Caki2 (cell line): Measurements from ENCODE around the gene EIF5A. TPM values are rescaled to one million over a fixed set of nuclear protein-coding genes. Genes with fewer than 3 reads are reported as not detected.

Source experiments
- total RNA-seq: library from RNA; depleted of rRNA; stranded (reverse); fragments of >200 nt; shearing (Covaris generic); gene quantifications from 2 replicates; pipeline ENCODE4 v1.2.3, GENCODE V29; 2014; ENCODE audit warnings: low replicate concordance; rRNA removed

Gene EIF5A
- total RNA-seq, 1 experiment from 2014 or later, result 624 TPM

Other genes starting within 250 kb of the EIF5A start
- gene CLEC10A, start 227.4 kb upstream of the EIF5A start, total RNA-seq, result not detected in 2 replicates
- not detected in 2 replicates for gene ASGR2, start 192.8 kb upstream of the EIF5A start, total RNA-seq
- not detected in 2 replicates for gene ASGR1, start 128.3 kb upstream of the EIF5A start, total RNA-seq
- gene DLG4, start 87.8 kb upstream of the EIF5A start, total RNA-seq, result 2.8 and 4.8 TPM in 2 replicates
- gene ACADVL, start 87.7 kb upstream of the EIF5A start, total RNA-seq, result 301 and 338 TPM in 2 replicates
- gene DVL2, start 73.1 kb upstream of the EIF5A start, total RNA-seq, result 33.3 and 64.4 TPM in 2 replicates
- gene PHF23, start 68.2 kb upstream of the EIF5A start, total RNA-seq, result 28.0 and 39.4 TPM in 2 replicates
- 211 and 296 TPM in 2 replicates for gene GABARAP, start 65.2 kb upstream of the EIF5A start, total RNA-seq
- 9.6 and 19.0 TPM in 2 replicates for gene CTDNEP1, start 55.9 kb upstream of the EIF5A start, total RNA-seq
- 25.5 and 32.4 TPM in 2 replicates for gene ELP5, start 55.4 kb upstream of the EIF5A start, total RNA-seq
- not detected in 2 replicates for gene CLDN7, start 45.1 kb upstream of the EIF5A start, total RNA-seq
- not detected in 2 replicates for gene SLC2A4, start 25.9 kb upstream of the EIF5A start, total RNA-seq
- 1.8 and 8.5 TPM in 2 replicates for gene YBX2, start 13.0 kb upstream of the EIF5A start, total RNA-seq
- 51.1 and 56.4 TPM in 2 replicates for gene GPS2, start 7.7 kb downstream of the EIF5A start, total RNA-seq
- 15.0 and 17.9 TPM in 2 replicates for gene NEURL4, start 21.7 kb downstream of the EIF5A start, total RNA-seq
- 2.3 and 26.4 TPM in 2 replicates for gene ACAP1, start 28.9 kb downstream of the EIF5A start, total RNA-seq
- gene KCTD11, start 44.5 kb downstream of the EIF5A start, total RNA-seq, result 17.2 and 23.2 TPM in 2 replicates
- gene TMEM95, start 47.5 kb downstream of the EIF5A start, total RNA-seq, result not detected in 2 replicates
- gene TNK1, start 73.5 kb downstream of the EIF5A start, total RNA-seq, result 1.8 and 2.9 TPM in 2 replicates
- 5.6 and 14.4 TPM in 2 replicates for gene PLSCR3, start 86.9 kb downstream of the EIF5A start, total RNA-seq
- gene TMEM256, start 96.5 kb downstream of the EIF5A start, total RNA-seq, result 132 and 200 TPM in 2 replicates
- 1.1 TPM in 1 of 2 replicates, not detected in the other for gene NLGN2, start 100.2 kb downstream of the EIF5A start, total RNA-seq
- gene SPEM1, start 112.7 kb downstream of the EIF5A start, total RNA-seq, result not detected in 2 replicates
- not detected in 2 replicates for gene SPEM2, start 118.0 kb downstream of the EIF5A start, total RNA-seq
- not detected in 2 replicates for gene SPEM3, start 121.2 kb downstream of the EIF5A start, total RNA-seq
- 2.9 and 6.7 TPM in 2 replicates for gene TMEM102, start 127.8 kb downstream of the EIF5A start, total RNA-seq
- gene FGF11, start 131.9 kb downstream of the EIF5A start, total RNA-seq, result 0.06 and 0.98 TPM in 2 replicates
- 4.0 and 11.0 TPM in 2 replicates for gene CHRNB1, start 137.4 kb downstream of the EIF5A start, total RNA-seq
- gene ZBTB4, start 172.0 kb downstream of the EIF5A start, total RNA-seq, result 4.6 and 5.8 TPM in 2 replicates
- gene SLC35G6, start 173.8 kb downstream of the EIF5A start, total RNA-seq, result not detected in 2 replicates
- gene POLR2A, start 176.7 kb downstream of the EIF5A start, total RNA-seq, result 10.9 and 11.8 TPM in 2 replicates
- 0.24 TPM in 1 of 2 replicates, not detected in the other for gene TNFSF12, start 241.4 kb downstream of the EIF5A start, total RNA-seq